HG03558 (cell line): ENCODE results near the gene SPATA45.
"Not testable (repeated sequence)": the region's sequence is repeated elsewhere in the genome, so short reads cannot be mapped to it uniquely, and the experiment has no call there.

Source experiments
- ATAC-seq: cut with Tn5 transposase; IDR thresholded peaks from one replicate; pipeline ENCODE4 v1.9.1; 2021; ENCODE audit warnings: moderate number of reproducible peaks; ENCODE audit not compliant: unreplicated experiment; ENCODE audit errors: extremely low read depth

SPATA45 gene

DNA sequence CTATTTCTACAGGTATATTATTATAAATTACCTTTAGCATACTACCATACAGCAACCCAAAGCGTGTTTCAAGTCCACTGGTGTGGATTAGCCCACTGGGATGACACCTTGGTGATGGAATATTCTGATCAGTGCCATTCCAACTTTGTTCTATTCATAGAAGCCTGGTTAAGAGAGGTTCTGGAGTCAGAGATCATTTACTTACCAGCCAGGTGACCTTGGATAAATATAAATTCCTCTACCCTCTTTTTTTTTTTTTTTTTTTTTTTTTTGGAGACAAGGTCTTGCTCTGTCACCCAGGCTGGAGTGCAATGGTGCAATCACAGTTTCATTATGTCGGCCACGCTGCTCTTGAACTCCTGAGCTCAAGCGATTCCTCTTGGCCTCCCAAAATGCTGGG lies at the start of gene SPATA45:
SPATA45 (minus strand) TSS at position 101 of the 400 bp plus-strand sequence. CDS start 11,500 bp downstream, outside the sequence.
- ATAC-seq: no peak

DNA sequence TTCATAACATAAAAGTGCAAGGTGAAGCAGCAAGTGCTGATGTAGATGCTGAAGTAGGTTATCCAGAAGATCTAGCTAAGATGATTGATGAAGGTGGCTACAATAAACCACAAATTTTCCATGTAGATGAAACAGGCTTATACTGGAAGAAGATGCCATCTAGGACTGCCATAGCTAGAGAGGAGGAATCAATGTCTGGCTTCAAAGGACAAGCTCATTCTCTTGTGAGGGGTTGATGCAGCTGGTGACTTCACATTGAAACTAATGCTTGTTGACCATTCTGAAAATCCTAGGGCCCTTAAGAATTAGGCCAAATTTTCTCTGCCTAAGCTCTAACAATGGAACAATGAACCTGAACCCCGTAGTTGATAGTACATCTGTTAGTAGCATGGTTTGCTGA lies 44.7 kb upstream of the SPATA45 start:
- ATAC-seq: no peak

DNA sequence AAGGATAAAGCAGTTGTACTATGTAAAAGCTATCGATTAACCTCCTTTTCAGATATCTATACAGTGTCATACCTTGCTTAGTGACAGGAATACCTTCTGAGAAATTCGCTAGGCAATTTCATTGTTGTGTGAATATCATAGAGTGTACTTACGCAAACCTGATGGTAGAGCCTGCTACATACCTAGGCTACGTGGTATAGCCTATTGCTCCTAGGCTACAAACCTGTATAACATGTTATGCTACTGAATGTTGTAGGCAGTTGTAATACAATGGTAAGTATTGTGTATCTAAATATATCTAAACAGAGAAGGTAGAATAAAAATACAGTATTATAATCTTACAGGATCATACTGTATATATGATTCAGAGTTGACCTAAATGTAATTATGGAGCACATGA lies 37.1 kb upstream of the SPATA45 start:
- no peak for ATAC-seq

DNA sequence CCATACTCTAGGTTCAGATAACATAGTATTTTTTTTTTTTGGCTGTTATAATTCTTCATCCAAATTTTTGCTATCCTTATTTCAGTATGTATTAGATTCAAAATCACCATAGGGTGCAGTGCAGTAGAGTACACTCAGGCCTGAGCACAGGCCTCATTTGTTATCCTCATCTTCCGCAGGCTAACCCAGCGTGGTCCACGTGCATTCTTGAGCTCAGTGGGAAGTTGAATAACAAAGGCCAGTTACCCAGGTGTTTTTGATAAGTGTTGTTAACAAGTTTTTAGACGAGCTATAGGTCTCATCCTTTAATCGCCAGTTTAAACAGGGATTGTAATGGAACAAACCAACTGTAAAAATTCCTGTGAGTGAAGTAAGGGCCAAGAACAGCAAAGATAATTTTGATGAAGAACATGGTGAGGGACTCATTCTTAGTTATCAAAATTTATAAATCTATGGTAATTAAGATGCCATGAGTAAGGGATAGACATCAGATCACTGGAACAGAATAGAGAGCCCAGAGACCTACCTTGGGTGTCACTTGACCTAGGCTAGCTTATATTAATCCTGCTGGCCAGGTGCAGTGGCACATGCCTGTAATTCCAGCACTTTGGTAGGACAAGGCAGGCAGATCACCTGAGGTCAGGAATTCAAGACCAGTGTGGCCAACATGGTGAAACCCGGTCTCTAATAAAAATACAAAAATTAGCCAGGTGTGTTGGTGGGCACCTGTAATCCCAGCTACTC lies 32.7 kb upstream of the SPATA45 start:
- no peak for ATAC-seq

DNA sequence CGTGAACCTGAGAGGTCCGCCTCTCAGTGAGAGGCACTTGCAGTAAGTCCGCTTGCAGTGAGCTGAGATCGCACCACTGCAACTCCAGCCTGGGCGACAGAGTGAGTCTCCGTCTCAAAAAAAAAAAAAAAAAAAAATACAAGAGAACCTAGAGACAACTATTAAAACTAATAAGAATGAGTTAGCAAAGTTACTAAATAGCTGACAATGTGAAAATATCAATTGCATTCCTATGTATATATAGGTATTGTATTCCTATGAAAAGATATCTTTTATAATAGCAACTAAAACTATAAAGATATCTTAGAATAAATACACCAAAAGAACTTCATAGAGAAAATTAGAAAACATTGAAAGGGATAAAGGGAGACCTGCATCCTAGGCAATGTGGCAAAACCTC lies 31.0 kb upstream of the SPATA45 start:
- ATAC-seq: no peak

- ATAC-seq: no peak
These were observed 26.1 kb upstream of the SPATA45 start for GRCh38 chr1:212873518-212873917.

DNA sequence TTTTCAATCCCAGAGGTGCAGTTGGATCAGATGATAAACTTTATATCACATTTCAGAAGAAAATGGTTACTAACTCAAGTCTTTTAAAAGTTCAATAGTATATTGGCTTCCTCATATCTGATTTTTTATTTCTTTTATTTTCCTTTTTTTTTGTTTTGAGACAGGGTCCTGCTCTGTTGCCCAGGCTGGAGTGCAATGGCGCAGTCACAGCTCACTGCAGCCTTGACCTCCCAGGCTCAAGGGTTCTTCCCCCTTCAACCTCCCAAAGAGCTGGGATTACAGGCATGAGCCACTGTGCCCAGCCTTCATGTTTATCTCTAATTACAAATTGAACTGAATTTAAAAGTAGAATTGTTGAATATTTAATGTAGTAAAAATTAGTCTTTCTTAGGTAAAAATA lies 24.5 kb upstream of the SPATA45 start:
- no peak for ATAC-seq

- no peak for ATAC-seq
These were observed 19.7 kb upstream of the SPATA45 start for GRCh38 chr1:212867192-212867591.

- no peak for ATAC-seq
These were observed 16.8 kb upstream of the SPATA45 start for GRCh38 chr1:212864201-212864600.

DNA sequence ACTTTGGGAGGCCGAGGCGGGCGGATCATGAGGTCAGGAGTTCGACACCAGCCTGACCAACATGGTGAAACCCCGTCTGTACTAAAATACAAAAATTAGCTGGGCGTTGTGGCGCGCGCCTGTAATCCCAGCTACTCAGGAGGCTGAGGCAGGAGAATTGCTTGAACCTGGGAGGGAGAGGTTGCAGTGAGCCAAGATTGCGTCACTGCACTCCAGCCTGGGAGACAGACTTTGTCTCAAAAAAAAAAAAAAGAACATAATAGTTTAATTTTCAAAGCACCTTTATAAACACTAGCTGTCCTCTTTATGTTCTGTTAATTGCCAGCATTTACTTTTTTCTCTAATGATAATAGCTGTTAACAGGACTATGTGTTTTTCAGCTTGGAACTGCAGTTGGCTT lies 15.9 kb upstream of the SPATA45 start:
- ATAC-seq: not testable (repeated sequence)

DNA sequence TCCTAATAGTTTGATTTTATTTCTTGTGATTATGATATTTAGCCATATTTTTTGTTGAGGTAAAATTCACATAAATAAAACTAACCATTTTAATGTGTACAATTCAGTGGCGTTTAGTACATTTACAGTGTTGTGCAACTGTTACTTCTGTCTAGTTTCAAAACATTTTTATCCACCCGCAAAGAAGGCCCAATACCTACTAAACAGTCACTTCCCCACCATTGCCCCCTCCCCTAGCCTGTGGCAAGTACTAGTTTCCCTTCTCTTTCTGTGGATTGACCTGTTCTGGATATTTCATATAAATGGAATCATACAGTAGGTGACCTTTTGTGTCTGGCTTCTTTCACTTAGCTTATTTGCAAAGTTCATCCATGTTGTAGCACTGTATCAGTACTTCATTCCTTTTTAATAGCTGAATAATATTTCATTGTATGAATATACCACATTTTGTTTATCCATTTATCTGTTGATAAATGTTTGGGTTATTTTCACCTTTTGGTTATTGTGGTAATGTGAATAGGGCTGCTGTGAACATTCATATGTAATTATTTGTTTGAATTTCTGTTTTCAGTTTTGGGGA lies 14.8 kb upstream of the SPATA45 start:
- ATAC-seq: no peak

GRCh38 chr1:212860713-212861581 lies 13.5 kb upstream of the SPATA45 start:
- ATAC-seq: no peak

- no peak for ATAC-seq
These were observed 11.2 kb upstream of the SPATA45 start for GRCh38 chr1:212858461-212859265.

GRCh38 chr1:212857992-212858460 lies 10.6 kb upstream of the SPATA45 start, which contains the start of gene FLVCR1:
FLVCR1 (plus strand) TSS chr1:212858275; CDS start chr1:212858453, 178 bp downstream.
- ATAC-seq: peak; percentile 84

- ATAC-seq: no peak
These were observed 9.3 kb upstream of the SPATA45 start for GRCh38 chr1:212856755-212857154.

DNA sequence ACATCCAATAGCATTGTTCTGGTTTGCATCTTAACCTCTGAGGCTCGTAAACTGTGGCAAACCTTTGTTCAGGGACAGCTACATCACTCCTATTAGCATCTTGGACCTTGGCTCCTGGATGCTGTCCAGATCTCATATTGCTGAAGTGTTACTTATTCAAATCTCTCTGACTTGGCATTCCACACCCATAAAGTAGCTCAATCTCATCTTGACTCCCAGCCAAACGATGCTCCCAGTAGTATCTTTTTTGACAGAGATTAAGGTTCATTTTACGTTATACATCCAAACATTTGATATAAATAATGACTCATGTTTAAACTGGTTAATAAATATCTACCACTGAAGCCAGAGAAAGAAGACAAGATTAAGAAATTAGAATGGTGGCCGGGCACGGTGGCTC lies 6.2 kb upstream of the SPATA45 start:
- ATAC-seq: no peak

GRCh38 chr1:212852105-212852688 lies 4.7 kb upstream of the SPATA45 start:
- no peak for ATAC-seq

DNA sequence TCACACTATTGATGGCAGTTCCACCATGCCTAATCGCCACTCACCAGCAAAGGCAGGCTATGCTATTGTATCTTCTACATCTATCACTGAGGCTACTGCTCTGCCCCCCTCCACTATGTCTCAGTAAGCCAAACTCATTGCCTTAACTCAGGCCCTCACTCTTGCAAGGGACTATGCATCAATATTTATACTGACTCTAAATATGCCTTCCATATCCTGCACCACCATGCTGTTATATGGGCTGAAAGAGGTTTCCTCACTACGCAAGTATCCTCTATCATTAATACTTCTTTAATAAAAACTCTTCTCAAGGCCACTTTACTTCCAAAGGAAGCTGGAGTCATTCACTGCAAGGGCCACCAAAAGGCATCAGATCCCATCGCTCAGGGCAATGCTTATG lies 2.9 kb downstream of the SPATA45 start:
- ATAC-seq: not testable (repeated sequence)

DNA sequence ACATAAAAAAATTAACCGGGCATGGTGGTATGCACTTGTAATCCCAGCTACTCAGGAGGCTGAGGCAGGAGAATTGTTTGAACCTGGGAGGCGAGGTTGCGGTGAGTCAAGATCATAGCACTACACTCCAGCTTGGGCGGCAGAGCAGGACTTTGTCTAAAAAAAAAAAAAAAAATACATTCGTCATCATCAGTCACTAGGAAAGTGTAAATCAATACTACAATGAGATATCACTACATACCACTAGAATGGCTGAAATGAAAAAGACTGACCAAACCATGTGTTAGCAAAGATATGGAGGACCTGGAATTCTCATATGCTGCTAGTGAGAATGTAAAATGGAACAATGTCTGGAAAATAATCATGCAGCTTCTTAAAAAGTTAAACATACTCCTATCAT lies 9.3 kb downstream of the SPATA45 start:
- ATAC-seq: no peak
